Glomerular endothelial cell (primary cell): ENCODE results near the gene NLRP12. TPM values are rescaled to one million over a fixed set of nuclear protein-coding genes. Genes with fewer than 3 reads are reported as not detected.
"Not testable (repeated sequence)": the region's sequence is repeated elsewhere in the genome, so short reads cannot be mapped to it uniquely, and the experiment has no call there.

Source experiments
- DNase-seq: peaks from one replicate; pipeline ENCODE4 v3.0.0-alpha.2; 2011; ENCODE audit warnings: low read depth, low spot score; ENCODE audit errors: extremely low read depth
- total RNA-seq: library from RNA; depleted of rRNA; stranded (reverse); fragments of >200 nt; gene quantifications from 2 replicates; pipeline ENCODE4 v1.2.3, GENCODE V29; 2015

NLRP12 gene
- total RNA-seq, 1 donor from 2014 or later = 2.6 TPM

DNA sequence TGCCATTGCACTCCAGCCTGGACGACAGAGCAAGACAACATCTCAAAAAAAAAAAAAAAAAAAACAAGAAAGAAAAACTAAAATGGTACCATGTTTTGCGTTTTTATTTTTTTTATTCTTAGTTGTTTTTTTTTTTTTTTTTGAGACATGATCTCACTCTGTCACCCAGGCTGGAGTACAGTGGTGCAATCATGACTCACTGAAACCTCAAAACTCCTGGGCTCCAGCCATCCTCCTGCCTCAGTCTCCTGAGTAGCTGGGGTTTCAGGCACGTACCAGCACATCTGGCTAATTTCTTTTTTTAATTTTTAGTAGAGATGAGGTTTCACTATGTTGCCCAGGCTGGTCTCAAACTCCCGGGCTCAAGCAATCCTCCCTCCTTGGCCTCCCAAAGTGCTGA is 16.8 kb upstream of the NLRP12 start:
- not testable (repeated sequence) for DNase-seq

DNA sequence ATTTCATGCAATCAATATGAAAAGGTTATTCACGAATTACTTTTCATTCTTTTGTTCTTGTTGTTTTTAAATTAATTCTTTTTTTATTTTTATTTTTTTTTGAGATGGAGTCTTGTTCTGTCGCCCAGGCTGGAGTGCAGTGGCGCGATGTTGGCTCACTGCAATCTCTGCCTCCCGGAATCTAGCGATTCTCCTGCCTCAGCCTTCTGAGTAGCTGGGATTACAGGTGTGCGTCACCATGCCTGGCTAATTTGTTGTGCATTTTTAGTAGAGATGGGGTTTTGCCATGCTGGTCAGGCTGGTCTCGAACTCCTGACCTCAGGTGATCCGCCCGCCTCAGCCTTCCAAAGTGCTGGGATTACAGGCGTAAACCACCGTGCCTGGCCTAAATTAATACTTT is 16.1 kb upstream of the NLRP12 start:
- not testable (repeated sequence) for DNase-seq

DNA sequence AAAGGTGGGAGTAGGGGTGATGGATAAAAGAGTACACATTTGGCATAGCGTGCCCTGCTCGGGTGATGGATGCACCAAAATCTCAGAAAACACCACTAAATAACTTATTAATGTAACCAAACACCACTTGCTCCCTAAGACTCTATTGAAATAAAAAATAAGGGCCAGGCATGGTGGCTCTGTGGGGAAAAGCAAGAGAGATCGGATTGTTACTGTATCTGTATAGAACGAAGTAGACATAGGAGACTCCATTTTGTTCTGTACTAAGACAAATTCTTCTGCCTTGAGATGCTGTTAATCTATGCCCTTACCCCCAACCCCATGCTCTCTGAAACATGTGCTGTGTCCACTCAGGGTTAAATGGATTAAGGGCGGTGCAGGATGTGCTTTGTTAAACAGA is 14.3 kb upstream of the NLRP12 start:
- not testable (repeated sequence) for DNase-seq

DNA sequence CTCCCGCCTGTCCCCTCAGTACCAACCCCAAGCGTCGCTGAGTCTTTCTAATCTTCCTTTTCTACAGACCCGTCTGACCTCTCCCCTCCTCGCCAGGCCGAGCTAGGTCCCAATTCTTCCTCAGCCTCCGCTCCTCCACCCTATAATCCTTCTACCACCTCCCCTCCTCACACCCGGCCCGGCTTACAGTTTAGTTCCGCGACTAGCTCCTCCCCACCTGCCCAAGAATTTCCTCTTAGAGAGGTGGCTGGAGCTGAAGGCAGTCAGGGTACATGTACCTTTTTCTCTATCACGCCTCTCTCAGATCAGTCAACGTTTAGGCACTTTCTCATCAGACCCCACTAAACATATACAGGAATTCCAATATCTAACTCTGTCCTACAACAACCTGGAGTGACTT is 8.7 kb upstream of the NLRP12 start:
- not testable (repeated sequence) for DNase-seq

DNA sequence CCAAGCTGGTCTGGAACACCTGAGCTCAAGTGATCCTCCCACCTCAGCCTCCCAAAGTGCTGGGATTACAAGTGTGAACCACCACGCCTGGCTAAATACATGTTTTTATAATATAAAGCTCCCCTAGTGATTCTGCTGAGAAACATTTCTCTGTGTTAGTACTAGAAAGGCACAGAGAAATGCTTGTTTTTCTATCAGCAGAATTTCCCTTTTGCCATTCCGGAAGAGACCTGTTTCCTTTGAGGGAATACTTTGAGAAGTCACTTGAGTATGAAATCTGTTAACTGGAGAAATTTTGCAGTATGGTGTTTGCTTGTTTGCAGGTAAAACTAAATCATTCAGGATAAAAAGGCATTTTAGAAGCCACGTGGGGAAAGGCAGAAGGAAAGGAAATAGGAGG is 4.4 kb upstream of the NLRP12 start:
- no peak for DNase-seq

DNA sequence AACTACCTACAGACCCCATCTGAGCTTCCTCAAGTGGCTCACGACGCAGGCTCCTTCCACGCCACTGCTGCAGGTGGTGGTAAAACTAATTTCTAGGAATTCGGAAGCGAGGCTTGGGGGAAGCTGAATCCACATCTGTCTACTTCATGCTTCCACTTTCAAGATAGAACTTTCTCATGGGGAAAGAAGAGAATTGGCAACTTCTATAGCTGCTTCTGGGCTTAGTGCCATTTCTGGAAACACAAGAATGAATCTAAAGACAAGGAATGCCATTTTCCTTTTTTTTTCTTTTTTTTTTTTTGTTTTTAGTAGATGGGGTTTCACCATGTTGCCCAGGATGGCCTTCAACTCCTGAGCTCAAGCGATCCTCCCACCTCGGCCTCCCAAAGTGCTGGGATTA is 2.8 kb upstream of the NLRP12 start:
- DNase-seq = no peak

DNA sequence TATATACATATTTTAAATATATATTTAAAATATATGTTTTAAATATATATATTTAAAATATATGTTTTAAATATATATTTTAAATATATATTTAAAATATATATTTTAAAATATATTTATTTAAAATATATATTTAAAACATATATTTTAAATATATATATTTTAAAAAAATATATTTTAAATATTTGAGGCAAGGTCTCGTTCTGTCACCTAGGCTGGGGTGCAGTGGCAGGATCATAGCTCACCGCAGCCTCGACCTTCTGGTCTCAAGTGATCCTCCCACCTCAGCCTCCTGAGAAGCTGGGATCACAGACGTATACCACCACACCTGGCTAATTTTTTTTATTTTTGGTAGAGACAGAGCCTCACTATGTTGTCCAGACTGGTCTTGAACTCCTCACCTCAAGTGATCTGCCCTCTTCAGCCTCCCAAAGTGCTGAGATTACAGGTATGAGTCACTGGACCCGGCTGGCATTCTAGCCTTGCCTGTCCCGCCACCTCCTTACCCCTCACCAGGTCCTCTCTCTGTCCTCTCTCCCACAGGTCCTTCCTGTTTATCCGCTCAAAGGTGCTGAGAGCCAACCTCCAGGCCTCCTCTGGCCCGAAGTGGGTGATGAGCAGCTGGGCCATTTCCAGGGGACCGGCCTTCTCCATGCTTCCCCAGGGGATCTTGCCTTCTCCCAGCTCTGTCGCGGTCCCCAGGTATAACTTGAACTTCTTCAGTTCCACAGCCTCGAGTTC is 564 bp downstream of the NLRP12 start:
- no peak for DNase-seq

DNA sequence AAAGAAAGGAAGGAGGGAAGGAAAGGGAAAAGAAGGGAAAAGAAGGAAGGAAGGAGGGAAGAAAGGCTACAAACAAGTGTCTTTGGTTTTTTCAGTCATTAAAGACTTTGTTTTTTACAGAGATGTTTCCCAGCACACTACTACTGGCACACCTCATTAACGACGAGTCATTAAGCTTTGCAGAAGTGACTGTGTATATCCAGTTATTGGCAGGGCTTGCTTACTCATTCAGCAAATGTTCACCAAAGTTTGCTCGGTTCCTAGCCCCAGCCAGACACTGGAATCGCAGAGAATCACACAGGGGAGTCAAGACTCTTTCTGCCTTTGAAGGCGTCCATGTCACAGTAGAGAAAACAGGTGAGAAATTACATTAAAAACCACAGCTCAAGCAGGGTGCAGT is 4.3 kb downstream of the NLRP12 start:
- no peak for DNase-seq

DNA sequence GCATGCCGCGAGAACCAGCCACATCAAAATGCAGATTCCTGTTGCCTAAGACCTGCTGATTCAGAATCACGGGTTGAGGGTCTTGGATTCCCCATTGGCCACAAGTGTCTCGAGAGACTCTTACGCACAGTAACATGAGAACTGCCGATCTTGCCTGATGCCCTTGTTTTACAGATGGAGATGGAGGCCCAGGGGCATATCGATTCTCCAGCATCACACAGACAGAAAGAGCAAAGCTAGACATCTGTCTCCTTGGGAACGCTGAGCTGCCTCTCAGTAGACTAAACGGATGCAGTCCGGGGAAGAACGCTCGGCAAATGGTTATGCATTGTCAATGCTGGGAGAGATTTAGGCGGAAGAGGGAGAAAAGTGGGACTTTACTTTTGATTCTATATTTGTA is 5.4 kb downstream of the NLRP12 start:
- no peak for DNase-seq

DNA sequence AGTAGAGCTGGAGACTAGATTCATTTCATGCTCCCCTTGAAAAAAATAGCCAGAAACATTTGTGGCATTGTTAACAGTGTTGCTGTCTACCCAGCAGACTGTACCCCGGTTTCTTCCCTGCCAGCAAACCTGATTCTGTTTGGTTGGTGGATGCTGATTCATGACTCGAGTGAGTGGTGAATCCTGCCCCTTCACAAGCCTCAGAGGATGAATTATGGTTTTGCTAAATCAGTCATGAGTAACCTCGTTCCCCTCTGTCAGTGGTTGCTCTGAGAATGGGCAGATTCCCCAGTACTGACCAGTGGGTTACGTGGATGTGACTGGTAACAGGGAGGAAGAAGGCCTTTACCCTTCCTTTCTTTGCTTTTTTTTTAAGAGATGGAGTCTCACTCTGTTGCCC is 10.1 kb downstream of the NLRP12 start:
- DNase-seq = no peak

DNA sequence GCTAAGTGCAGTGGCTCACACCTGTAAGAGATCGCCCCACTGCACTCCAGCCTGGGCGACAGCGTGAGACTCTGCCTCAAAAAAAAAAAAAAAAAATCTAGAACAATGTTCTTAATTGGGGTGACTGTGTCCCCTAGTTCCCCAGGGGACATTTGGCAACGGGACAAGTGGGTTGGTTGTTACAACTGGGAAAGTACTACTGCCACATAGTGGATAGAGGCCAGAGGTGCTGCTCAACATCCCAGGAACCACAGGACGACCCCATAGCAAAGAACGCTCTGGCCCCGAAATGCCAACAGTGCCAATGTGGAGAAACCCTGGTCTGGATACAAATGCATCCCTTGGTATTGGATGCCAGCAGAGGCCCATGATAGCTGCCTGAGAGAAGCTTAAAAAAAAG is 11.8 kb downstream of the NLRP12 start:
- no peak for DNase-seq

DNA sequence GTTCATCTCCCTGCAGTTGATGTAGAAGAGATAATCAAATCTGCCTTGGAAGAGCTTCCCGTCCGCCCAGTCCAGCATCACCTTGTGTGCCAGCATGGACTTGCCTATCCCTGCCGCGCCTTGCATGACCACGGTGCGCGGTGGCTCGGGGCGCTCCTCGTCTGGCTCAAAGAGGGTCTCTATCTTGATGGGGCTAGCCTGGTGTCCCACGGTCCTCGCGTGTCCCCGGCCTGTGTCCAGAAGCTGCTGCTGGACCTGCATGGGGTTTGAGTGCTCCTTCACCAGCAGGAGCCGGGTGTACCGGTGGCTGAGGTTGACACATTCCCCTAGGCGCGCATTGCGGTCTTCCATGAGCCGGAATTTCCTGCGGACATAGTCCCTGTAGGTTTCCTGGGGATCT is 13.2 kb downstream of the NLRP12 start:
- no peak for DNase-seq

DNA sequence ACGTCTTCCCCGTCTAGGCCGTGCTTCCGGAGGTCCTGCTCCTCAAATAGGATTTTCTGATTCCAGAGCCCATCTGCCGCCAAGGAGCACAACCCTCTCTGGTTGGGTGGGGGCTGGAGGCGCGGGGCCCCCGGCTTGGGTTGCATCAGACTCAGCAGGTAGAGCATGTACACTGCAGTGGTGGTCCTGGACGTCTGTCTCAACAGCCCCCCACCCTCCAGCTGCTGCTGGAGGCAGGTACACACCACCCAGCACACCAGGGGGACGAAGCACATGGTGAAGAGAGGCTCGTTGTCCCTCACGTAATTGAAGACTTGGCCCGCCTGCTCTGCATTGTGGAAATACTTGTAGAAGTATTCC is 13.9 kb downstream of the NLRP12 start:
- no peak for DNase-seq

DNA sequence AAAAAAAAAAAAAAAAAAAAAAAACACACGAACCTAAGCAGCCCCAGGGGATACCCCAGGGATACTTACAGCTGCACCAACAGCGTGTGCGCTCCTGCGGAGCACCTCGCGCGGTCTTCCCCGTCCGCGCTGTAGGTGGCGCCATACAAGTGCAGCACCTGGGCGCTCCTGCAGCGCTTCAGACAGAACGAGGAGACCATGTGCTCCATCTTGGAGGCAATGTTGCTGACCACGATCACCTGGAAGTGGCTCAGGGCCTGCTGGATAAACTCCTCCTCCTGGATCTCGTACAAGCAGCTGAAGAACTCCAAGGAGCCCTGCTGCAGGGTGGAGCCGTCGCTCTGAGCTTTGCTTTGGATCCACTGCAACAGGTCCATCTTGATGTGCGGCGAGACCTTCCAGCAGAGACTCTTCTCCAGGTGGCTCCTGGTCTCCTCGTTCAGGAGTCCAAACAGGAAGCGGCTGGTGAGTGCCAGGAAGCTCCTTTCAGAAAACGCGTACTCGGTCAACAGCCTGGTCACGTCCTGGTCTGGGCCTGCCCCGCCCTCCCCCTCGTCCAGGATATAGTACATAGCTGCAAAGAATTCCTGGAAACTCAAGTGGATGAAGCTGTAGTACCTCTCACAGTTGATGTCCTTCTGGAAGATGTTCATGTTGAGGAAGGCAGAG is 14.5 kb downstream of the NLRP12 start:
- peak; percentile 47 for DNase-seq

DNA sequence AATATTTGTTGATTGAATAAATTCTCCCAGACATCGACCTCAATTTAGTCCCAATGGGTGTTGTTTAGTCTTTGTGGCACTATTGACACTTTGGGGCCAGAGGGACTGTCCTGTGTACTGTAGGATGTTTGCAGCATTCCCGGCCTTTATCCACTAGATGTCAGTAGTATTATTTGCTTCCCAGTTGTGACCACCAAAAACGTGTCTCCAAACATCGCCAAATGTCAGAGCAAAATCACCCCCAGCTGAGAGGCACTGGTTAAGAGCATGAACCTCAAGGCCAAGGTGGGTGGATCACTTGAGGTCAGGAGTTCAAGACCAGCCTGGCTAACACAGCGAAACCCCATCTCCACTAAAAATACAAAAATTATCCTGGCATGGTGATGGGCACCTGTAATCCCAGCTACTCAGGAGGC is 15.4 kb downstream of the NLRP12 start:
- peak; percentile 48 for DNase-seq

DNA sequence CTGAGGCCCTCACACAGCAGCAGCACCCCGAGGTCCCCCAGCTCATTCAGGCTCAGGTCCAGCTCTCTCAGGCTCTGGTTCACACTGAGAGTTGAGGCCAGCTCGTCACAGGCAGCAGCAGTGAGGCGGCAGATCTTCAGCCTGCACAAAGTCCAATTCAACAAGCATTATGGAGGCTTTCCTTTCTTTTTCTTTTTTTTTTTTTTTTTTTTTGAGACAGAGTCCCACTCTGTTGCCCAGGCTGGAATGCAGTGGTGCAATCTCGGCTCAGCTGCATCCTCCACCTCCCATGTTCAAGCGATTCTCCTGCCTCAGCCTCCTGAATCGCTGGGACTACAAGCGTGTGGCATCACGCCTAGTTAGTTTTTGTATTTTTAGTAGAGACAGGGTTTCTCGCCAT is 22.9 kb downstream of the NLRP12 start:
- DNase-seq = no peak

DNA sequence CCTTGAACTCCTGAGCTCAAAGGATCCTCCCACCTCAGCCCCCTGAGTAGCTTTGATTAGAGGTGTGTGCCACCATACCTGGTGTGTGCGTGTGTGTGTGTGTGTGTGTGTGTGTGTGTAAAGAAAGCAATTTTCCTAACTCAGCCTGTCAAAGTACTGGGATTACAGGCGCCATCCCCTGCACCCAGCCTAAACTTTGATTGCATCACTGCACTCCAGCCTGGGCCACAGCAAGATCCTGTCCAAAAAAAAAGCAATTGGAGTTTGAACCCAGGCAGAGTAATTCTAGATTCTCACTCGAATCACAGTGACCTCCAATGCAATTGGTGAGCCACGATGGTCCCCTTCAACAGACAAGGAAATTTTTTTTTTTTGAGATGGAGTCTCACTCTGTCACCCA is 29.1 kb downstream of the NLRP12 start:
- no peak for DNase-seq

DNA sequence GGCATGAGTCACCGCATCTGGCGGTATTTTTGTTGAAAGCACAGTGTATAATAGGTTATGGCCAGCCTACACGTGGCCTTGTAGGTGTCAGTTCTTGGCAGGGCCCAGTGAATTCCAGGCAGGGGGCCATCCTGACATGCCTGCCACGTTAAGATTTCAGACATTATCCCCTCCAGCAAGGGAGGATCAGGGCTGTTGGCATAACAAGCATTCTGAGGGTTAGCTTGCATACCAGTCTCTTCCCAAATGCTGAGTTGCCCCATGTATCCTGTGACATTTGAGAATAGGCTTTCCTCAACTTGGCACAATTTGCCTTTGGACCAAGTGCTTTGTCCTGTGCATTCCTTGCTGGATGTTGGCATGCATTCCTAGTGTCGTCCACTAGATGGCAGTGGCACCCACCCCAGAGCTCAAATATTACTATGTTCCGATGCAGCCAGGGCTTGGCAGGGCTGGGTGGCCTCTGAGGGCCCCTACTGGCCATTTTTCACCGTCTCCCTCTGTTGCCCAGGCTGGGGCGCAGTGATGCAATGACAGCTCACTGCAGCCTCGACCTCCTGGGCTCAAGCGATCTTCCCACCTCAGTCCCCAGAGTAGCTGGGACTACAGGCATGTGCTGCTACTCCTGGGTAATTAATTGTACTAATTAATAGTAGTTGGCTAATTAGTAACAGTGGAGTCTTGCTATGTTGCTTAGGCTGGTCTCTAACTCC is 31.2 kb downstream of the NLRP12 start:
- DNase-seq = peak; percentile 69

DNA sequence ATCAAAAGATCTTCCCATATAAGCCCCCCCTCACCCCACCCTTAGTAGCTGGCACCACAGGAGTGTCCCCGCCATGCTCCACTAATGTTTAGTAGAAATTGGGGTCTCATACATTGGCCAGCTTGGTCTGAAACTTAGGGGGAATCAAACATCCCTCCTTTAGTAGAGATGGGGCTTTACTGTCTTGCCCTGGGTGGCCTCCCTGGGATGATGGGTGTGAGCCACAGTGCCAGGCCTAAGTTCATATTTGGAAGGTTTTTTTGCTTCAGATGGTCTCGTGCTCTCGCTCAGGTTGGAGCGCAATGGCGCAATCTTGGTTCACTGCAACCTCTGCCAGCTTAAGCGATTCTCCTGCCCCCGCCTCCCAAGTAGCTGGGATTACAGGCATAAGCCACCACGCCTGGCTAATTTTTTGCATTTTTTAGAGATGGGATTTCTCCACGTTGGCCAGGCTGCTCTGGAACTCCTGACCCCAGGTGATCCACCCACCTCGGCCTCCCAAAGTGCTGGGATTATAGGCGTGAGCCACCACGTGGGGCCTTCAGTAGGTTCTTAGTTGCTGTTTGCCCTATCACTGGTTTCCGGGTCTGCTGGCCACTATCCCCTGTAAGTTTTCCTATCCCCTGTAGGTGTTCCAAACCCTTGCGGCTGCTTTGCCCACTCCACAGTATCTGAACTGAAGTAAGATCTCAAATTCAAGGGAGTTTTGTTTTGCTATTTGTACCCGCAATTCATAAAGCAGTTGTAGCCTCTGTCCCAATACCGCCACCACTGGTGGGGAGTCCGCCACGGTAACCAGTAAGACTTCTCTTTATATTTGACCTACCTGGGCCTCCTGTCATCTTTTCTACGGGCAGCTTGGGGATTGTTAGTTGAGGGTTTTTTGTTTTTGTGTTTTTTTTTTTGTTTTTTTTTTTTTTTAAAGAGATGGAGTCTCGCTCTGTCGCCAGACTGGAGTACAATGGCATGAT is 34.1 kb downstream of the NLRP12 start:
- no peak for DNase-seq

DNA sequence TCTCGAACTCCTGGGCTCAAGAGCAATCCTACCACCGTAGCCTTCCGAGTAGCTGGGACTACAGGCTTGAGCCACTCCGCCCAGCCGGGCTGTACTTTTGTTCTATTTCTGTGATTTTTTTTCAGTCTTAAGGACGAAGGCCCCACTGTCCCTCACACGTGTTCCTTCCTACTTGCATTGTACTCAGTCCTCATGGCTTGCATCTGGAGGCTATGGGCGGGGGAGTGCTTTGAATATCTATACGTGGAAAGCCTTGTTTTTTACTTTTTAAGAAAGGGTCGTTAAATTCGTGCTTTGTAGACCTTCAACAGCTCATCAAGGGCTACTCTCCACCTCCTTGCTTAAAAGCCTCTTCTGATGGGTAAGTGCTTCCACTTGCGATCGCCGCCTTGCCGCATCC is 36.8 kb downstream of the NLRP12 start:
- no peak for DNase-seq

DNA sequence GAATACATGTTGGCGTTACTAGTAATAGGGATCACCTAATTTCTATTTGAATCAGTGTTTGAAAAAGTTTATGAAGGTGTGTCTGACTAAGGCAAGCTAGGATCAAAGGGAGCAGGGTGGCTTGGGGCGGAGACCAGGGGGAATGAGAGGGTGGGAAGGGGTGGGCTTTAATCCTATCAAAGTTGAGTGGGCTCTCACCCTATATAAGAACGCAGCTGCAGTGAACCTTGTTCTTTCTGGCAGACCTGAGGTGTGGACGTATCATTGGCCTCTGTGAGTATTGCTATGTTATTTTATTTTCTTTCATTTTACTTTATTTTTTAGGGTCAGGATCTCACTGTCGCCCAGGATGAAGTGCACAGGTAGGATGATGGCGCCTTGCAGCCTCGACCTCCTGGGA is 37.4 kb downstream of the NLRP12 start:
- DNase-seq = no peak
